ENCODE data around the gene ENO1. TPM values are rescaled to one million over a fixed set of nuclear protein-coding genes. Genes with fewer than 3 reads are reported as not detected.
A peak's percentile ranks its signal among the peaks of the same experiment; 100 is the strongest.
"Not testable (repeated sequence)": the region's sequence is repeated elsewhere in the genome, so short reads cannot be mapped to it uniquely, and the experiment has no call there.

The ENO1 gene
- 2,385 and 2,702 TPM in 2 replicates for total RNA-seq

DNA sequence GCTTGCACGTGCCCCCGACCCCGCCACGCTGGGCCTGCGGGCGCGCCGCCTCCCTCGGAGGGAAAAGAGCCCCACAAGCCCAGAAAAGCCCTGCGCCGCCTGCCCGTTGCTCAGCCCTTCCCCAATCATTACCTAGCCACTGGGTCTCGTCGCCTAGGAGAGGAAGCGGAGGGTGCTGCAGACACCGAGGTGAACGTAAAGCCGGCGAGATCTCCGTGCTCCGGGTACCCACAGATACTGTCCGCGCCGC, at the start of gene ENO1:
Gene ENO1, minus strand, starts transcription at position 239 of the 250 bp plus-strand sequence. CDS start 3,778 bp downstream, outside the sequence.
- no peak for DNase-seq (ENCODE audit: low read depth, low spot score)

- DNase-seq (ENCODE audit: low read depth, low spot score) = no peak
Observed at GRCh38 chr1:8926707-8927694, 48.5 kb upstream of the ENO1 start.

- no peak for DNase-seq (ENCODE audit: low read depth, low spot score)
Observed at GRCh38 chr1:8925960-8926359, 47.5 kb upstream of the ENO1 start.

DNA sequence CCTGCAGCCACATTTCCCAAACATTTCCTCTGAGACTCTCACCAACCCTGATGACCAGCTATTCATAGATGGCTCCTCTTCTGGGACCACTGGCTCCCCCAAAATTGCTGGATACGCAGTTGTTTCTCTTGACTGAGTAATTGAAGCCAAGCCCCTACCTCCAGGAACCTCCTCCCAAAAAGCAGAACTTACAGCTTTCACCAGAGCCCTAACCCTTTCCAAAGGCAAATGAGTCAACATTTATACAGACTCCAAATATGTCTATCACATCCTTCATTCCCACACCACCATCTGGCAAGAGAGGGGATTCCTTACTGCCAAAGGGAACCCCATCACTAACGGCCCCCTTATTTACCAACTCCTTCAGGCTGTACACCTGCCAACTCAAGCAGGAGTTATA, 46.9 kb upstream of the ENO1 start:
- DNase-seq (ENCODE audit: low read depth, low spot score) = no peak

DNA sequence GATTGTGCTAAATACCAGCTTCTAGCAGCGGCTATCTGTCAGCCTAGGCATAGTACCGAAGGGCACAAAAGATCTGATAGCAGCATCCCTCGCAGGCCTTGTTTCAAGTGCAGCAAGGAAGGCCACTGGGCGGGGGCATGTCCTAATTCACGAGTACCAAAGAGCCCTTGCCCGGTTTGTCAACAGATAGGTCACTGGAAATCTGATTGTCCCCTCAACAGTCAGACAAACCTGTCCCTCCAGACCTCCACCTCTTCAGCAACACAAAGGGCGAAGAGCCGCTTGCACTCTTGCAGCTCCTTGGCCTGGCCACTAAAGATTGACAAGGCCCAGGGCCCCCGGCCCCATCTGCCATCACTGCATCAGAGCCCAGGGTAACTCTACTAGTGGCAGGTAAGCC, 44.5 kb upstream of the ENO1 start:
- DNase-seq (ENCODE audit: low read depth, low spot score) = no peak

DNA sequence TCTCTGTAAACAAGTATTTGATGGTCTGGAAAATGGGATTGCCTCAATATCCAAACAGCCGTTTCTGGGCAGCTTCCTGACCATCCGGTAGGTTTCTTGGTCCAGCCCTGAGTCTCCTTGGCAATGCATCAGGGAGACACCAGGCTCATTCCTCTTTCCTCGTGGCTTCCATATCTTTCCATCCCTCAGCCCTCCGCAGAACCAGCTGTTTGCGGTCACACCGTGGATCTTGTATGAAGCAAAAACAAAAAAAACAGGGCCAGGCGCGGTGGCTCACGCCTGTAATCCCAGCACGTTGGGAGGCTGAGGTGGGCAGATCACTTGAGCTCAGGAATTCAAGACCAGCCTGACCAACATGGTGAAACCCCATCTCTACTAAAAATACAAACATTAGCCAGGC, 39.0 kb upstream of the ENO1 start:
- not testable (repeated sequence) for DNase-seq (ENCODE audit: low read depth, low spot score)

- no peak for DNase-seq (ENCODE audit: low read depth, low spot score)
Observed at GRCh38 chr1:8915446-8915845, 37.0 kb upstream of the ENO1 start.

DNA sequence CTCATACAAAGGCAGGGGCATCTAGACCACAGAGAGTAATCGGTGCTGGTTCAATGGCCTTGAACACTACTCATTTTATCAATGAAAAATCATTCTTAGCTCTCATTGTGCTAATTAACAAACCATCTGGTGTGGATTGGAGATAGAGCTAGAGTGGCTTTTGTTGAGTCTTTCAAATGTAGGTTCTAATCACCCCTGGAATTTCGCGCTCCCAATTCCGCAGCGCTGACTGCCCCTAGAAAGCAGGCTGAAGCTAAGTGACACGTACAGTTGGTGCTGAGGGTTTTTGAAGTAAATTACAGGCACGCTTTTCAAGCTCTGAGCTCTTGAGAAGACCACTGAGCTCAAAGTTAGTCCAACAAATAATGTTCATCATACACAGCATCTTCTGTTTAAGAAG, 36.0 kb upstream of the ENO1 start:
- no peak for DNase-seq (ENCODE audit: low read depth, low spot score)

DNA sequence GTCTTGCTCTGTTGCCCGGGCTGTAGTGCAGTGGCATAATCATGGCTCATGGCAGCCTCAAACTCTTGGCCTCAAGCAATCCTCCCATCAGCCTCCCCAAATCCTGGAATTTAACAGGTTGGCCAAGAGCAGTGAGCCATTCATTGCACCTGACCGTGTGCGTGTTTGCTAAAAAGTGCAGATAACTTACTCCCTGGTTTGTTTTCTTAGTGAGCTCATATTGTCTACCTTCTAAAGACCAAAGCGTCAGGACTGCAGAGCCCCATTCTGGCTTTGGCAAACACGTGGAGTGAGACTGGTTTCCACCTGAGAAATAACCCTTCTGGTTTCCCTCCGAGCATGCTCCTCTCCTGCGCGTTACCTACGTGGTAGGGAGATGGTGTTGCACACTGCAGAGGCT, 35.0 kb upstream of the ENO1 start:
- no peak for DNase-seq (ENCODE audit: low read depth, low spot score)

GRCh38 chr1:8911416-8912309, 33.2 kb upstream of the ENO1 start:
- no peak for DNase-seq (ENCODE audit: low read depth, low spot score)

- DNase-seq (ENCODE audit: low read depth, low spot score) = no peak
Observed at GRCh38 chr1:8910914-8911313, 32.4 kb upstream of the ENO1 start.

DNA sequence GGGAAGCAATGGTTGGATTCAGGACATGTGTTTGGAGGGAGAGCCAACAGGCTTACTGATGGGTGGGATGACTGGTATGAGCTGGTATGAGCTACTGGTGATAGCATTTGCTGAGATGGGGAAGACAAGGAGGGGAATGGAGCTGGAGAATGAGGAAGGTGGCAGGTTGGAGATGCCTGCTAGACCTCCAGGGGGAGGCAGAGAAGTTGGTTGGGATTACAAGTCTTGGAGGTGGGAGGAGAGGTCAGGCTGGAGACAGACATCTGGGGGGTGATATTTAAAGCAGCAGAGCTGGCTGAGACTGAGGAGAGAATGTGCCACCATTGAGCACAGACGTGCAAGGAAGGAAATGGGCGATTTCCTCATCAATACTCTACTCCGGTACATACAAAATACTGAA, 31.8 kb upstream of the ENO1 start:
- DNase-seq (ENCODE audit: low read depth, low spot score) = no peak

- DNase-seq (ENCODE audit: low read depth, low spot score) = no peak
Observed at GRCh38 chr1:8908388-8909151, 30.1 kb upstream of the ENO1 start.

- no peak for DNase-seq (ENCODE audit: low read depth, low spot score)
Observed at GRCh38 chr1:8905582-8906191, 27.2 kb upstream of the ENO1 start.

GRCh38 chr1:8903908-8904650, 25.6 kb upstream of the ENO1 start:
- peak; percentile 87 for DNase-seq (ENCODE audit: low read depth, low spot score)

- DNase-seq (ENCODE audit: low read depth, low spot score) = no peak
Observed at GRCh38 chr1:8903410-8903809, 24.9 kb upstream of the ENO1 start.

- DNase-seq (ENCODE audit: low read depth, low spot score) = no peak
Observed at GRCh38 chr1:8902765-8903164, 24.3 kb upstream of the ENO1 start.

GRCh38 chr1:8900684-8901083, 22.2 kb upstream of the ENO1 start:
- DNase-seq (ENCODE audit: low read depth, low spot score) = not testable (repeated sequence)

- DNase-seq (ENCODE audit: low read depth, low spot score) = no peak
Observed at GRCh38 chr1:8899046-8899445, 20.6 kb upstream of the ENO1 start.

DNA sequence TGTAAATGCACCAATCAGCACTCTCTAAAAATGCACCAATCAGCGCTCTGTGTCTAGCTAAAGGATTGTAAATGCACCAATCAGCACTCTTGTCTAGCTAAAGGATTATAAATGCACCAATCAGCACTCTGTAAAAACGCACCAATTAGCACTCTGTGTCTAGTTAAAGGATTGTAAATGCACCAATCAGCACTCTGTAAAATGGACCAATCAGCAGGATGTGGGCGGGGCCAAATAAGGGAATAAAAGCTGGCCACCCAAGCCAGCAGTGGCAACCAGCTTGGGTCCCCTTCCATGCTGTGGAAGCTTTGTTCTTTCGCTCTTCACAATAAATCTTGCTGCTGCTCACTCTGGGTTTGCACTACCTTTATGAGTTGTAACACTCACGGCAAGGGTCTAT, 19.9 kb upstream of the ENO1 start:
- not testable (repeated sequence) for DNase-seq (ENCODE audit: low read depth, low spot score)

Measured in pulmonary artery endothelial cell (primary cell).